Fibroblast of pulmonary artery (primary cell): ENCODE data around the gene LRMDA.

Experiments used
- DNase-seq: peaks from one replicate; pipeline ENCODE4 v3.0.0-alpha.2; 2010; ENCODE audit warnings: low read depth
- H3K4me3 ChIP-seq: replicated peaks from 2 replicates; pipeline ENCODE4 v1.5.1; 2011; ENCODE audit warnings: low read depth, mild to moderate bottlenecking, control low read depth, low read length, moderate library complexity
- CTCF ChIP-seq: IDR thresholded peaks from 2 replicates; pipeline ENCODE4 v1.5.1; 2011; ENCODE audit warnings: mild to moderate bottlenecking, control low read depth, low read length, inconsistent platforms; ENCODE audit errors: missing control alignments

The LRMDA gene

GRCh38 chr10:75410132-75411005 lies 21.1 kb upstream of the LRMDA start:
- H3K4me3 ChIP-seq = no peak overlapping the region
- no peak for DNase-seq
- no peak for TF ChIP-seq CTCF

GRCh38 chr10:75414527-75414926 lies 16.9 kb upstream of the LRMDA start:
- DNase-seq = no peak
- no peak overlapping the region for H3K4me3 ChIP-seq
- TF ChIP-seq CTCF = no peak

GRCh38 chr10:75417522-75417927 lies 13.9 kb upstream of the LRMDA start:
- DNase-seq = no peak
- no peak overlapping the region for H3K4me3 ChIP-seq
- TF ChIP-seq CTCF = no peak

- TF ChIP-seq CTCF = no peak
- H3K4me3 ChIP-seq = no peak overlapping the region
- DNase-seq = no peak
These were observed 13.1 kb upstream of the LRMDA start for GRCh38 chr10:75418293-75418692.

DNA sequence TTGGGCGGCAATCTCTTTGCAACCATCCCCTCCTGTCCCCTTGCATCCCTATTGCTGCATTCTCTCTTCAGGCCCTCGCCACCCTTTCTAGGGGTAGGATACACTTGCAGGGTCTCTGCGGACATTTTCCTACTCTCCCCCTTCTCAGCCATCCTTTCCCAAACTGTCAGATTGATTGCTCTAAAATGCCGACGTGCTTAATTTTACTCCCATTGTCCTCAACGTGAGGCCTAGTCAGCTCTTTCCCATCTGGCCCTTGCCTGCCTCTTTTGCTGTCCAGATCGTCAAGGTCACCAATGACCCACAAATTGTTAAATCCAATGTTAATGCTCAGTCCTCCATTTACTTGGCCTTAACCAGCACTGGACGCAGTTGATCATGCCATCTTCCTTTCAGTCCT lies 12.7 kb upstream of the LRMDA start:
- DNase-seq = no peak
- TF ChIP-seq CTCF = no peak
- no peak overlapping the region for H3K4me3 ChIP-seq

GRCh38 chr10:75422913-75423312 lies 8.5 kb upstream of the LRMDA start:
- no peak overlapping the region for H3K4me3 ChIP-seq
- DNase-seq = no peak
- TF ChIP-seq CTCF = no peak

- no peak for TF ChIP-seq CTCF
- DNase-seq = no peak
- no peak overlapping the region for H3K4me3 ChIP-seq
These were observed 6.9 kb upstream of the LRMDA start for GRCh38 chr10:75424571-75424970.
